GM12878 (cell line): Measurements from ENCODE around the gene PKD1L1. TPM values are rescaled to one million over a fixed set of nuclear protein-coding genes. Genes with fewer than 3 reads are reported as not detected.

Source experiments
- ATAC-seq: fragments of 200-7000 bp; cut with Tn5 transposase; 3 replicates; pipeline ENCODE4 v1.9.1; 2020; ENCODE audit warnings: mild to moderate bottlenecking, moderate library complexity
- BruUV-seq: library from RNA; stranded (reverse); fragments of 400-500 nt; replicated peaks from 2 replicates; lab custom pipeline; 2021; lab: Mats Ljungman, UMichigan
- CTCF ChIA-PET: fragments of 300-600 bp; sonication (Branson Sonifier 250); formaldehyde crosslinking; extraction: SDS; loops from one replicate; lab custom pipeline; 2021; ENCODE audit warnings: inconsistent platforms; lab: Yijun Ruan, JAX
- POLR2A ChIA-PET: fragments of 350-600 bp; formaldehyde crosslinking; extraction: SDS; loops from one replicate; lab custom pipeline; 2021; ENCODE audit warnings: inconsistent platforms; lab: Charles Lee
- RAD21 ChIA-PET: fragments of 300-600 bp; sonication (Branson Sonifier 250); formaldehyde crosslinking; loops from one replicate; lab custom pipeline; 2023; ENCODE audit warnings: antibody characterized with exemption; ENCODE audit not compliant: unreplicated experiment; lab: Charles Lee
- SMC1A ChIA-PET: fragments of 300-600 bp; sonication (Branson Sonifier 250); formaldehyde crosslinking; loops from one replicate; lab custom pipeline; 2023; ENCODE audit not compliant: unreplicated experiment, uncharacterized antibody; lab: Charles Lee
- DNase-seq: peaks from one replicate; pipeline ENCODE4 v3.0.0-alpha.2; 2011; ENCODE audit warnings: low read depth, low spot score
- FAIRE-seq: peaks from 3 replicates; lab custom pipeline; 2011; peaks lifted over from hg19 to GRCh38; lab: Jason Lieb, UNC
- H2AFZ ChIP-seq: 2 replicates; pipeline ENCODE4 v1.6.0; 2011; ENCODE audit warnings: low read depth, low read length, control low read depth; ENCODE audit not compliant: control insufficient read depth
- H3K27ac ChIP-seq: 2 replicates; pipeline ENCODE4 v1.5.1; 2011; ENCODE audit warnings: control low read depth; ENCODE audit not compliant: control insufficient read depth, insufficient read depth
- H3K27me3 ChIP-seq, 2 experiments: replicated peaks in 1 of 2; 2 replicates each; pipeline versions ENCODE4 v1.6.0 to v1.6.1; 2011; ENCODE audit warnings: low read length in 1 of 2; ENCODE audit not compliant: control insufficient read depth in 2 of 2, insufficient read depth in 2 of 2
- H3K36me3 ChIP-seq, 2 experiments: 2 replicates each; pipeline ENCODE4 v1.5.1; 2011; ENCODE audit warnings: low read length in 1 of 2; ENCODE audit not compliant: control insufficient read depth in 2 of 2, insufficient read depth in 2 of 2
- H3K4me1 ChIP-seq: 2 replicates; pipeline ENCODE4 v1.6.1; 2011; ENCODE audit warnings: mild to moderate bottlenecking, low read length, moderate library complexity, mixed read lengths; ENCODE audit not compliant: control insufficient read depth, insufficient read depth
- H3K4me2 ChIP-seq: 2 replicates; pipeline ENCODE4 v1.6.0; 2011; ENCODE audit warnings: control low read depth; ENCODE audit not compliant: control insufficient read depth, insufficient read depth
- H3K4me3 ChIP-seq: fragments of 200-600 bp; sonication (generic); 2 replicates; pipeline ENCODE4 v1.5.1; 2016
- H3K79me2 ChIP-seq: 2 replicates; pipeline ENCODE4 v1.6.0; 2011; ENCODE audit warnings: low read length; ENCODE audit not compliant: control insufficient read depth, insufficient read depth
- H3K9ac ChIP-seq: 2 replicates; pipeline ENCODE4 v1.8.0; 2011; ENCODE audit warnings: low read length, control low read depth, mixed read lengths; ENCODE audit not compliant: control insufficient read depth, insufficient read depth
- H3K9me3 ChIP-seq: replicated peaks from 3 replicates; pipeline ENCODE4 v1.5.1; 2011; ENCODE audit warnings: mild to moderate bottlenecking, low read length; ENCODE audit not compliant: control insufficient read depth, insufficient read depth
- H4K20me1 ChIP-seq: 2 replicates; pipeline ENCODE4 v1.6.0; 2011; ENCODE audit not compliant: control insufficient read depth, insufficient read depth
- ATF2 ChIP-seq: IDR thresholded peaks from 2 replicates; pipeline ENCODE4 v1.6.1; 2012; ENCODE audit warnings: low read length, inconsistent platforms
- CHD1 ChIP-seq: IDR thresholded peaks from 2 replicates; pipeline ENCODE4 v1.6.1; 2012; ENCODE audit warnings: low read depth, low read length, improper control_type of control experiment
- CTCF ChIP-seq, 3 experiments: IDR thresholded peaks in 2 of 3; conservative IDR thresholded peaks in 1 of 3; 2 replicates each; pipeline ENCODE4 v1.5.1; 2011; ENCODE audit warnings: low read depth in 3 of 3, low read length in 3 of 3, mild to moderate bottlenecking in 3 of 3, control low read depth in 2 of 3, moderate library complexity in 2 of 3, inconsistent platforms in 1 of 3, mixed read lengths in 1 of 3; ENCODE audit not compliant: control insufficient read depth in 2 of 3, insufficient read depth in 1 of 3; ENCODE audit errors: extremely low read depth in 1 of 3
- ELK1 ChIP-seq: IDR thresholded peaks from 2 replicates; pipeline ENCODE4 v1.6.1; 2012; ENCODE audit warnings: low read depth, low read length, improper control_type of control experiment
- HDAC6 ChIP-seq: fragments of 200-600 bp; sonication (generic); IDR thresholded peaks from one replicate; pipeline ENCODE4 v1.8.0; 2017; ENCODE audit warnings: antibody characterized with exemption; ENCODE audit not compliant: unreplicated experiment
- IRF4 ChIP-seq: IDR thresholded peaks from 2 replicates; pipeline ENCODE4 v1.6.1; 2011; ENCODE audit warnings: low read depth, low read length
- IRF5 ChIP-seq: fragments of 450-650 bp; IDR thresholded peaks from 2 replicates; pipeline ENCODE4 v1.6.1; 2017; ENCODE audit warnings: borderline replicate concordance
- MYB ChIP-seq: fragments of 150-350 bp; IDR thresholded peaks from 2 replicates; pipeline ENCODE4 v1.6.1; 2014; ENCODE audit warnings: mild to moderate bottlenecking, low read depth, low read length, borderline replicate concordance
- MYC ChIP-seq: IDR thresholded peaks from 2 replicates; pipeline ENCODE4 v1.6.1; 2011; ENCODE audit warnings: mild to moderate bottlenecking, low read length, moderate library complexity, inconsistent platforms; ENCODE audit not compliant: insufficient read depth, insufficient replicate concordance, insufficient read length, severe bottlenecking
- RBBP5 ChIP-seq: fragments of 200-600 bp; sonication (generic); conservative IDR thresholded peaks from 2 replicates; pipeline ENCODE4 v1.6.1; 2016
- SMARCA5 ChIP-seq: fragments of 450-650 bp; IDR thresholded peaks from 2 replicates; pipeline ENCODE4 v1.6.1; 2017; ENCODE audit warnings: mild to moderate bottlenecking
- SUPT20H ChIP-seq: IDR thresholded peaks from 2 replicates; pipeline ENCODE4 v1.6.1; 2011; ENCODE audit warnings: low read depth, mild to moderate bottlenecking, low read length, moderate library complexity, borderline replicate concordance; ENCODE audit not compliant: control insufficient read depth
- TBL1XR1 ChIP-seq: IDR thresholded peaks from 2 replicates; pipeline ENCODE4 v1.6.1; 2012; ENCODE audit warnings: low read depth, low read length, improper control_type of control experiment
- TCF7 ChIP-seq: IDR thresholded peaks from 2 replicates; pipeline ENCODE4 v1.6.1; 2014; ENCODE audit warnings: antibody characterized with exemption, borderline replicate concordance
- YBX1 ChIP-seq: fragments of 450-650 bp; IDR thresholded peaks from 2 replicates; pipeline ENCODE4 v1.6.1; 2016; ENCODE audit warnings: antibody characterized with exemption
- ZNF24 ChIP-seq: fragments of 450-650 bp; IDR thresholded peaks from 2 replicates; pipeline ENCODE4 v1.6.1; 2017; ENCODE audit warnings: antibody characterized with exemption, mild to moderate bottlenecking
- ZNF384 ChIP-seq: IDR thresholded peaks from 2 replicates; pipeline ENCODE4 v1.6.1; 2012; ENCODE audit warnings: low read depth, mild to moderate bottlenecking, low read length, improper control_type of control experiment, borderline replicate concordance
- WGBS: methylation state at CpG from one replicate; pipeline ENCODE4 v1.1.6; 2016; ENCODE audit warnings: low lambda C conversion rate; ENCODE audit not compliant: insufficient replicate concordance, insufficient coverage; ENCODE audit errors: missing lambda C conversion rate; 5-methylcytosine and 5-hydroxymethylcytosine counted together
- in situ Hi-C: fragments of 300-500 bp; cut with MboI; formaldehyde crosslinking; loops from 9 replicates; pipeline ENCODE4 v1.14.3; 2018; ENCODE audit warnings: mixed read lengths
- intact Hi-C: fragments of 100-400 bp; cut with micrococcal nuclease; formaldehyde crosslinking; loops from one replicate; pipeline ENCODE4 v1.14.2; 2022; ENCODE audit not compliant: unreplicated experiment
- polyA plus RNA-seq, 11 experiments: library from polyadenylated mRNA; depleted of rRNA in 4 of 11; unstranded in 6 of 11; stranded (reverse) in 5 of 11; fragments of >200 nt; fragmentation: Nextera tagmentation in 4 of 11; fragmentation: Illumina TruSeq in 1 of 11; extraction: Ambion mirVana in 4 of 11; extraction: Trizol in 1 of 11; gene quantifications; 1 replicate in 1 of 11; 2 replicates in 10 of 11; pipeline versions ENCODE4 v1.2.1 to v1.2.3, GENCODE V29; 2011 to 2016; ENCODE audit warnings: inconsistent platforms in 2 of 11, missing spikeins in 2 of 11, low read depth in 1 of 11
- total RNA-seq, 4 experiments: library from RNA; depleted of rRNA in 3 of 4; stranded (reverse); fragments of >200 nt in 3 of 4; fragmentation: Illumina TruSeq in 1 of 4; extraction: Trizol in 1 of 4; gene quantifications; 2 replicates each; pipeline versions ENCODE4 v1.2.1 to v1.2.3, GENCODE V29; 2013 to 2021

The PKD1L1 gene
- total and polyA plus RNA-seq, 10 of the 15 experiments (the other 5 are each of a cell fraction or from before 2014, with no cell fraction given): under 0.01 to 0.05 (median 0.02) TPM; not detected in 3

GRCh38 chr7:47944536-47945260 lies 3.6 kb downstream of the PKD1L1 start:
- Histone ChIP-seq H2AFZ (no peak overlapping the region), H3K4me3 (no peak overlapping the region), H3K27me3 (no peaks in the 10 kb centered on the region; a peak in 2 of 4 replicates), H4K20me1 (no peaks in the 10 kb centered on the region), H3K36me3 (no peaks in the 10 kb centered on the region), H3K4me1 (no peaks in the 10 kb centered on the region), H3K79me2 (no peaks in the 10 kb centered on the region), H3K27ac (no peak overlapping the region), H3K9ac (no peak overlapping the region), H3K9me3 (no peaks in the 10 kb centered on the region), H3K4me2 (no peak overlapping the region)
- intact Hi-C loops (loop anchor here (1.0 to 2.0 kb wide), 3 partner anchors 24 to 210 kb away; no protein-coding TSS in a partner anchor), in situ Hi-C loops (loop anchor here (5.0 to 25.0 kb wide), 2 partner anchors 168 to 1818 kb away; partner anchors contain the start of gene VWC2)
- ChIA-PET RAD21 (interaction anchor here (0.9 to 4.1 kb wide), 18 partner anchors 8 to 210 kb away, joined by 3 to 53 read pairs (median 5); no protein-coding TSS in a partner anchor), POLR2A (no interaction called here), SMC1A (interaction anchor here (0.7 to 2.6 kb wide), 26 partner anchors 8 to 478 kb away, joined by 3 to 33 read pairs (median 4); no protein-coding TSS in a partner anchor), CTCF (interaction anchor here (0.6 to 4.5 kb wide), 39 partner anchors 9 to 1846 kb away, joined by 3 to 68 read pairs (median 5); no protein-coding TSS in a partner anchor)
- ATAC-seq: peak; percentile 24
- WGBS: 47% methylated on average over 12 of the region's 12 CpGs
- no TSS peak for BruUV-seq
- TF ChIP-seq ZNF24 (no peak), IRF4 (no peak), SMARCA5 (no peak), YBX1 (no peak), ZNF384 (no peak), TCF7 (no peak), MYC (no peak), SUPT20H (no peak), ATF2 (no peak), ELK1 (no peak), IRF5 (no peak), RBBP5 (no peak), CTCF (IDR thresholded peaks at IDR 0.05 in 2 of 3, conservative IDR thresholded peaks at IDR 0.05 in 1 of 3; ENCODE audit: control insufficient read depth in 2 of 3, extremely low read depth in 1 of 3, insufficient read depth in 1 of 3, low read depth in 3 of 3, low read length in 3 of 3) (no peak; a peak in 1 of 6 replicates), CHD1 (no peak), TBL1XR1 (no peak), HDAC6 (no peak), MYB (no peak)
- DNase-seq: no peak
- FAIRE-seq: no peak
